Sigmoid colon (tissue), 4 donors: ENCODE results near the gene P3H3.

ENCODE experiments used
- CTCF ChIP-seq, 4 experiments: fragments of 450-650 bp in 3 of 4; fragments of 200-600 bp in 1 of 4; IDR thresholded peaks; one replicate each; pipeline ENCODE4 v1.5.1; 2016 to 2019; ENCODE audit warnings: antibody characterized with exemption in 4 of 4, mild to moderate bottlenecking in 3 of 4, moderate library complexity in 2 of 4
- EP300 ChIP-seq, 4 donors: sonication (generic); formaldehyde crosslinking; IDR thresholded peaks; one replicate each; pipeline ENCODE4 v1.6.1; 2017; ENCODE audit warnings: antibody characterized with exemption in 4 of 4
- POLR2A ChIP-seq, 2 donors: fragments of 450-650 bp; IDR thresholded peaks; one replicate each; pipeline ENCODE4 v1.6.1; 2016; ENCODE audit warnings: antibody characterized with exemption in 2 of 2, mild to moderate bottlenecking in 2 of 2, moderate library complexity in 2 of 2

DNA sequence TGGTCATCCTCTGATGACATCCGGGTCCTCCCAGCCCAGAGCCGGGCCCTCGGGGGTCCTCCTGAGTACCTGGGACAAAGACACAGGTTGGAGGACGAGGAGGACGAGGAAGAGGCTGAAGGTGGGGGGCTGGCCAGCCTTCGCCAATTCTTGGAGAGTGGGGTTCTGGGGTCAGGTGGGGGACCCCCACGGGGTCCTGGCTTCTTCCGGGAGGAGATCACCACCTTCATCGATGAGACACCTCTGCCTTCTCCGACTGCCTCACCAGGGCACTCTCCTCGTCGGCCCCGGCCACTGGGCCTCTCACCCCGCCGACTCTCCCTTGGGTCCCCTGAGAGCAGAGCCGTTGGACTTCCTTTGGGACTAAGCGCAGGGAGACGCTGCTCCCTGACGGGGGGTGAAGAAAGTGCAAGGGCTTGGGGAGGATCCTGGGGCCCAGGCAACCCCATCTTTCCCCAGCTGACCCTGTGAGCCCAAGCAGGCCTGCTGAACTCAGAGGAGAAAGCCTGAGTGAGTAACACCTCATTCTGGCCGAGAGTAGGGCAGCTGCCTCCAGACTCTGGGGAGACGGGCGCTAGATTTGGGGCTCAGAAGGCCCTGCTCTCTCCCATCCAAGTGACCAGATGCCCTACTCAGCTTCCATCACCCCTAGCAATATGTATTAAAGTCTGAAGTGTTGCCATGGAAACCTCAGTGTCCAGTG lies 1.3 kb upstream of the P3H3 start:
- TF ChIP-seq EP300 (IDR thresholded peaks at IDR 0.05) (no peak), CTCF (IDR thresholded peaks at IDR 0.05) (no peak), POLR2A (IDR thresholded peaks at IDR 0.05) (no peak)
